HG03378 (cell line): ENCODE data around the gene MARCHF3.
"Not testable (repeated sequence)": the region's sequence is repeated elsewhere in the genome, so short reads cannot be mapped to it uniquely, and the experiment has no call there.

Experiments used
- ATAC-seq: cut with Tn5 transposase; IDR thresholded peaks from one replicate; pipeline ENCODE4 v1.9.1; 2021; ENCODE audit warnings: mild to moderate bottlenecking, moderate library complexity; ENCODE audit not compliant: unreplicated experiment

MARCHF3 gene, protein sequence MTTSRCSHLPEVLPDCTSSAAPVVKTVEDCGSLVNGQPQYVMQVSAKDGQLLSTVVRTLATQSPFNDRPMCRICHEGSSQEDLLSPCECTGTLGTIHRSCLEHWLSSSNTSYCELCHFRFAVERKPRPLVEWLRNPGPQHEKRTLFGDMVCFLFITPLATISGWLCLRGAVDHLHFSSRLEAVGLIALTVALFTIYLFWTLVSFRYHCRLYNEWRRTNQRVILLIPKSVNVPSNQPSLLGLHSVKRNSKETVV

GRCh38 chr5:127030259-127031146 is at the start of gene MARCHF3:
TSS of gene MARCHF3 (minus strand) at chr5:127030558. CDS start at chr5:126918171, 112,387 bp downstream.
- peak; percentile 90 for ATAC-seq

DNA sequence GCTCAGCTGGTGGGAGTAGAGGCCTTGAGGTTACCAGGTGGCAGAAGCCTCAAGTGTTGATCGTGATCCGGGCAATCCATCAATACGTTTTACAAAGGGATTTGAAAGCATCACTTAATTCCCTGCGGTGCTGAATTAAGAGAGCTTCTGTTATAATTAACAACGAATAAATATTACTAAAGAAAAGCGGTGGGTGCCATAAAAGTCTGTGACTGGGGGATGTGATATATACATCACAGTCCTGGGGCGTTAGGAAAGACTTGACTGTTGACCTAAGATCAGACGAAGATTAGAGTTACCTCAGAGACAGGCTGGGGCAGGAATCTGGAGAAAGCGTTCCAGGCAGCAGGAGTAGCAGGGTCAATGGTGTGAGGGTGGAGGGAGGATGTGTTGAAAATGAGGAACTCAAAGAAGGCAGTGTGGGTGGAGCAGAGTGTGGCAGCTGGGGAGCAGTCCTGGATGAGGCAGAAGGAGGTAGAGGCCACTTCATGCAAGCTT is 49.7 kb upstream of the MARCHF3 start:
- no peak for ATAC-seq

GRCh38 chr5:127077366-127077765 is 47.0 kb upstream of the MARCHF3 start:
- ATAC-seq = no peak

DNA sequence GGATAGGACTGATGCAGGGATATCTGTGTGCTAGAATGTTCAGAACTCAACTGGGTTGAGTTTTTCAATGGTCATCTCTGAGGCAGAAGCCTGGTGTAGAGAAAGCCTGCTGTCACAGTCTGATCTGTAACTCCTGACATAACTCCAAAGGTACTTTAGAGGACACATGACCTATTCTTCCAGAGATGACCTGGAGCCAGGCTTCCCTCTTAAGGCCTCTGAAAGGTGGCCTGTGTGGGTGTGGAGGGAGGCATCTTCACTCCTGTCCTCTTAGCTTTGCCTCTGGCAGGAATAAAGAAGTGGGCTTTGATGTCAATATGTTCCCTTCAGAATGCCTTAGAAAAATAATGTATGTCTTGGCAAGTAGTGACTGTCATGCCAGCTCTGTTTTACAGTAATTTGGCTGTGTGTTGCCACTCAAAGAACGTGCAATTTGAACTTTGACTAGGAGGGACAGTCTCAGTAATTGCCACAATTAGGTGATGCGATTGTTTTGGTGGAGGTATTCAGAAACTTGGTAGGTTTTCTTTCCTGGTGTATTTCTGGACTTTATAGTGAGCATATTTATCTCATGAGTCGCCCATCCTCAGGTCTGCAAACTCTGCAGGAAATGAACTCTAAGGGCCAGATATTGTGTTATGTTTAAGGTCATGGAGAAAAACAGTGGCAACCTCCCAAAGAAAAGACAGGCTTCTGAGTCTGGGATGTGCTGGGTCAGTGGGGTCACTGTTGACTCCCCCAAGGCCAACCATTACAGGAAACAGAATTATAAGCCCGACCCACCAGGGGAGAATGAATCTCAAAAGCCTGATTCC is 46.2 kb upstream of the MARCHF3 start:
- ATAC-seq = no peak

DNA sequence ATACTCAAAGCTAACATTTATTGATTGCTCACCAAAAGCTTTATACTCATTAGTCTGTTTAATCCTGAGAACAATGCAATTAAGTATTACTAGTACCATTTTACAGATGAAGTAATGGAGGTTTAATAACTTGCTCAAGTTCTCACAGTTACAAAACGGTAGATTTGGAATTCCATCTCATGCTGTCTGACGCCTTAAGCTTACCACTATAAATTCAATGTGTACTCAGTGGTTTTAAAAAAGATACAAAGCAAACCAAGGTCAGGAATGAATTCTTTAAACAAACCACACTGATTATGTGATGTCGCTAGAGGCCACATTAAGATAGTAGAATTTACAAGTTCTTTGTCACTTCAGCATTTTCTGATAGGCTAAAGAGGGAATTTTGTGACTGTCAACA is 44.1 kb upstream of the MARCHF3 start:
- ATAC-seq = no peak

DNA sequence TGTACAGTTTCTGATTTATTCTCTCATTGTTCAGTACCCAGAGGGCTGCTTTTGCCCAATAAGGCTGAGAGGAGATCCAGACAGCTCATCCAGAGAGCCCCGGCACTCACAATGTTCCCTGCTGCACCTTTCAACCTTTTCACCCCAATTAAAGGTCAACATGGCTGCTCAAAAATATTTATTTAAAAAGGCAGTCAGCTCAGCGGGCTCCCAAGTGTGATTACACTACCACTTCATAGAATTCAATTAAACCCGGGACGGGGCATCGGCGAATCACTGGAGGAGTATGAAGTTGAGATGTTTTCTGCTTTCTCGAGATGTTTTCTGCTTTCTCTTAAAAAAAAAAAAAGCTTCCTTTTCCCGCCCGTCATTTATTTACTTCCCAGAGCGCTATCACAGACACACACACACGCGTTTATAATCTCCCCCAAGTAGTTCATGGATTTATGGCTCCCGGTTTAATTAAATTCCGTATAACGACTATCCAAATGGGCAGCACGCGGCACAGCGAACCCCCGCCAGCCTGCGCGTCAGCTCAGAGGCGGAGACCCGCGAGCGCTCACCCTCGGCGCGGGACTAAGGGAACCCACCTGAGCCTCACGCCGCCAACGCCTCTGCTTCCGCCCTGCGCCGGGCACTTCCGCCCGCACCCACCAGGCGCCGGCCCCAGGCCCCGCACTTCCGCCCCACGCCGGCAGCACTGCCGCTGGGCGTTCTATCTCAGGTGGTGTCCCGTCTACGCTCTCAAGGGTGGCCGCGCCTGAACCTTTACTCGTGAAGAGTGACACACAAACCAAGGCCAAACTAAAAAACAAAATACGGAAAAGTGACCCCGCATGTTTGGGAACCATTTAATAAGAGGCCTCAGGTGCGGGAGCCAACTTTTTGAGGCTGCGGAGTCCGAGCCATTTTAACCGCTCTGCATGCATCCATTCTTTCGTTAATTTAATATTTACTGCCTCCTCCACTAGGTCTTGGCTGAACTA is 42.8 kb upstream of the MARCHF3 start, which contains the start of gene C5orf63:
TSS of gene C5orf63 (minus strand) at position 642 of the 986 bp plus-strand sequence. CDS start 14,507 bp downstream, outside the sequence.
- ATAC-seq = peak; percentile 90

GRCh38 chr5:127070243-127070642 is 39.9 kb upstream of the MARCHF3 start:
- ATAC-seq = no peak

DNA sequence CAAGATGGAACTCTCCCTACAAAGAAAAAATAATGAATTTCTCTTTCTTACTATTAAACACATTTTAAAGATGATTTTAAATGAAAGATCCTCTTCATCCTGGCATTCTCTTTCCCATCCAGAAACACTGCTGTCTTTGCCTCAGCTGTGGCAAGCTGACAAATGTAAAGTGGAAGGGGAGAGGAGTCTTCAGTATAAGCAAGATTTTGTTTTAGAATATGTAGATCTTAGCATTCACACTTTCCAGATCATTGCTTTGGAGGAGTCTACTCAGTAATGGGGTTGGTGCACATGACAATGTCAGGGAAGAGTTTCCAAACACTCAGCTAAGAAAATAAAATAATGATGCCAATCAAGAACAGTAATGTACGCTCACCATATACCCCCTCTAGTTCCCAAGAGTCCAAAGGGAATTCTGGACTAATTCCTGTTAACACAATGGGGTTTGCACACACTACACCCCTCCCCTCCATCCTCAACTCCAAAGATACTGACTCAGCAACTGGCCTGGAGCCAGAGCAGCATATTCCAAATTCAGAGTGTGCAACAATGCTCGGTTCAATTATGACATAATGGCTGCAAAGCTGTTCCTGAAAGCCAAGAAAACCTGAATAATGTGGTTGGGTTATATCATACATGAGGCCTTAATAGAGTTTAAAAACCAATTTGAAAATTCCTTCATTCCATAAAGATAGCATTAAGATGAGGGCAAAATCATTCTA is 38.3 kb upstream of the MARCHF3 start:
- ATAC-seq = no peak

DNA sequence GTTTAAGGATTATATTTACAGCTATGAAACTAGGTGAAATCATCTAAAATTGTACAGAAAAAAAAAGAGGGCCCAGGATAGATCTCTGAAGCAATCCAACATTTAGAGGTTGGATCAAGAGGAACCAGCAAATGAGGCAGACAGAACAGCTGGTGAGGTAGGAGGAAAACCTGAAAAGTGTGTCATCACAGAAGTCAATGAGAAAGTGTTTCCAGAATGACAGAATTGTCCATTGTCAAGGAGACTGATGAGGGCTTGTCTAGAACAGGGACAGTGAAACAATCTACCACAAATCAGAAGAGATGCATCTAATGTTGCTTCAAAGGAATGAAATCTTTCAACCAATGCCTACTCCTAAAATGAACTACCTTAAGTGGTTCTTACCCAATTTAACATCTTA is 36.4 kb upstream of the MARCHF3 start:
- no peak for ATAC-seq

- no peak for ATAC-seq
Measured at GRCh38 chr5:127064253-127064840, 34.0 kb upstream of the MARCHF3 start.

- no peak for ATAC-seq
Measured at GRCh38 chr5:127063257-127063913, 33.0 kb upstream of the MARCHF3 start.

GRCh38 chr5:127061956-127062355 is 31.6 kb upstream of the MARCHF3 start:
- ATAC-seq = no peak

GRCh38 chr5:127061537-127061936 is 31.2 kb upstream of the MARCHF3 start:
- ATAC-seq = no peak

GRCh38 chr5:127060470-127060985 is 30.2 kb upstream of the MARCHF3 start:
- no peak for ATAC-seq

DNA sequence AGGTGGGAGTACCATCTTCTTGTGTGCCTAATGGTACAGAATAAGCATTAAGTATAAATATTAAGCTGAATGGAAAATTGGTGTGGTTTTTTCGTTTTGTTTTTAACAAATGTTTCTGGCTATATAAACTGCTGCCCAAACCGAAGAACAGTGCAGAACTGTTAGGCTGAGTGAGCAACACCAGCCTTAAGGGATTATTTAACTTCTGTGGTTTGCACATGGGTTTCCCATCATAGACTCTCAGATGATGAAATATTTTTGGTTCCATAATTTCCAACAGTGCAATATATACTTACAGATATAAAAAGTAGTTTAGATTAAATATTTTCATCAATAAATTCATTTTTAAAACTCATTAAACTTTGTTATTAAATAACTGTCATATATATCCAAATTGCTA is 26.5 kb upstream of the MARCHF3 start:
- no peak for ATAC-seq

DNA sequence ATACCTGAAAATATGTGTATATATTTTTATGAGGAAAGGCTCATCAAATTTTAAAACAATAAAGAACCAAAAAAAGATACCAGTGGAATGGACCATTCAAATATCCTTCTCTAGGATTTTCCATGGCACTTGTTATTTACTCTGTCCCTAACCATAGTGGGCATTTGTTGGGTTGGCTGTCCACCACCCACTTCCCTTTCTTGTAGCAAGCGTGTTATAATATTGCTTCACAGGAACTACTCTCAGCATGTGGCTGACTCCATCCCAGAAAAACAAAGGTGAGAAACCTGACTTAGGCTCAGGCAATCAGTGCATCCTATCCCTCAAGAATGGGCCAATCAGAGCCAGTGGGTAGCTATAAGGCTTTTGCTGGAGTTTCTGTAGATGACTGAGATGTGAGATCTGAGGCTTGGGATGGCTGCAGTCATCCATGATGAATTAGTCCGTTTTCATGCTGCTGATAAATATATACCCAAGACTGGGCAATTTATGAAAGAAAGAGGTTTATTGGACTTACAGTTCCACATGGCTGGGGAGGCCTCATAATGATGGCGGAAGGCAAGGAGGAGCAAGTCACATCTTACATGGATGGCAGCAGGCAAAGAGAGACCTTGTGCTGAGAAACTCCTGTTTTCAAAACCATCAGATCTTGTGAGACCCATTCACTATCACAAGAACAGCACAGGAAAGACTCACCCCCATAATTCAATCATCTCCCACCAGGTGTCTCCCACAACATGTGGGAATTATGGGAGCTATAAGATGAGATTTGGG is 25.7 kb upstream of the MARCHF3 start:
- ATAC-seq = no peak

DNA sequence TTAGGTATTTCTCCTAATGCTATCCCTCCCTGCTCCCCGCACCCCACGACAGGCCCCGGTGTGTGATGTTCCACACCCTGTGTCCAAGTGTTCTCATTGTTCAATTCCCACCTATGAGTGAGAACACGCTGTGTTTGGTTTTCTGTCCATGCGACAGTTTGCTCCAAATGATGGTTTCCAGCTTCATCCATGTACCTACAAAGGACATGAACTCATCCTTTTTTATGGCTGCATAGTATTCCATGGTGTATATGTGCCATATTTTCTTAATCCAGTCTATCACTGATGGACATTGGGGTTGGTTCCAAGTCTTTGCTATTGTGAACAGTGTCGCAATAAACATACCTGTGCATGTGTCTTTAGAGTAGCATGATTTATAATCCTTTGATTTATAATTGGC is 23.2 kb upstream of the MARCHF3 start:
- not testable (repeated sequence) for ATAC-seq
